ENCODE data around the gene SEMA4A.

DNA sequence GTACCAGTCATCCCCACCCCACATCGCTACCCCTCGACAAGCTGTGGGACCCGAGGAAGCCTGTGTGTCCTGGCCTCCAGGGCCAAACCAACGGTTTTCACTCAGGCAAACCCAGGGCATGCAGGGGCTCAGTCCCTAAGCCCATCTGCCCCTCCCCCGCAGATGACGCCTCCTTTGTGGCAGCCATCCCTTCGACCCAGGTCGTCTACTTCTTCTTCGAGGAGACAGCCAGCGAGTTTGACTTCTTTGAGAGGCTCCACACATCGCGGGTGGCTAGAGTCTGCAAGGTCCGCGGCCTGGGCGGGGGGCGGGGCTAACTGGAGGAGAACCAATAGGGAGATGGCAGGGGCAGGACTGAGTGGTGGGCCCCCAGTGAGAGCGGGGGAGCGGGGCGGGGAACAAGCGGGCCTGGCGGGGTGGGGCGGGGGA, 7.4 kb downstream of the SEMA4A start:
- TF ChIP-seq CTCF (IDR thresholded peaks at IDR 0.05): no peak
- TF ChIP-seq POLR2A (IDR thresholded peaks at IDR 0.05): no peak

Measured in uterus (tissue), 2 donors.